A549 (cell line): Measurements from ENCODE around the gene ZNF398. TPM values are rescaled to one million over a fixed set of nuclear protein-coding genes. Genes with fewer than 3 reads are reported as not detected.
A peak's percentile ranks its signal among the peaks of the same experiment; 100 is the strongest.

ENCODE experiments used
- ATAC-seq, 2 experiments: fragments of 200-7000 bp in 1 of 2; fragments of >200 bp in 1 of 2; cut with Nextera tagmentation in 1 of 2; cut with Tn5 transposase in 1 of 2; 3 replicates each; pipeline versions ENCODE4 v1.8.0 to v1.9.1; 2018 to 2020; ENCODE audit warnings: mild to moderate bottlenecking in 1 of 2, moderate library complexity in 1 of 2
- CTCF ChIA-PET: fragments of 300-600 bp; sonication (Branson Sonifier 250); formaldehyde crosslinking; extraction: SDS; loops from one replicate; lab custom pipeline; 2021; ENCODE audit warnings: antibody characterized with exemption, inconsistent platforms; lab: Yijun Ruan, JAX
- POLR2A ChIA-PET: fragments of 350-600 bp; formaldehyde crosslinking; extraction: SDS; loops from one replicate; lab custom pipeline; 2021; ENCODE audit warnings: antibody characterized with exemption, inconsistent platforms; lab: Yijun Ruan, JAX
- DNase-seq, 2 experiments: peaks; one replicate each; pipeline versions ENCODE4 v3.0.0 to v3.0.0-alpha.2; 2011 to 2016; ENCODE audit warnings: low read depth in 1 of 2, low spot score in 1 of 2
- FAIRE-seq: peaks from 2 replicates; lab custom pipeline; 2011; peaks lifted over from hg19 to GRCh38; lab: Jason Lieb, UNC
- H3K27ac ChIP-seq, 2 experiments: fragments of >200 bp; sonication (Bioruptor Twin); formaldehyde crosslinking; 3 replicates each; pipeline ENCODE4 v1.5.1; 2016 to 2017
- H3K4me1 ChIP-seq: fragments of >200 bp; sonication (Bioruptor Twin); formaldehyde crosslinking; 3 replicates; pipeline ENCODE4 v1.6.1; 2016
- H3K4me2 ChIP-seq: fragments of >200 bp; sonication (Bioruptor Twin); formaldehyde crosslinking; 3 replicates; pipeline ENCODE4 v1.6.1; 2016
- H3K4me3 ChIP-seq: fragments of >200 bp; sonication (Bioruptor Twin); formaldehyde crosslinking; 3 replicates; pipeline ENCODE4 v1.5.1; 2016
- H3K9me3 ChIP-seq: fragments of >200 bp; sonication (Bioruptor Twin); formaldehyde crosslinking; 3 replicates; pipeline ENCODE4 v1.6.1; 2016
- CBX2 ChIP-seq: fragments of 200-600 bp; sonication (generic); IDR thresholded peaks from 2 replicates; pipeline ENCODE4 v1.6.1; 2016; ENCODE audit warnings: low read depth, mild to moderate bottlenecking, borderline replicate concordance
- CEBPB ChIP-seq, 2 experiments: fragments of >200 bp in 1 of 2; sonication (Bioruptor Twin) in 1 of 2; formaldehyde crosslinking in 1 of 2; IDR thresholded peaks; 2 replicates each; pipeline ENCODE4 v1.6.1; 2012 to 2016
- CHD4 ChIP-seq: fragments of 200-600 bp; sonication (generic); IDR thresholded peaks from 2 replicates; pipeline ENCODE4 v1.6.1; 2016; ENCODE audit warnings: antibody characterized with exemption, mild to moderate bottlenecking, borderline replicate concordance
- EP300 ChIP-seq, 2 experiments: fragments of >200 bp; sonication (Bioruptor Twin); formaldehyde crosslinking; IDR thresholded peaks; 2 replicates in 1 of 2; 3 replicates in 1 of 2; pipeline ENCODE4 v1.6.1; 2016 to 2017
- ESRRA ChIP-seq: fragments of 150-350 bp; IDR thresholded peaks from 2 replicates; pipeline ENCODE4 v1.6.1; 2014; ENCODE audit warnings: mild to moderate bottlenecking, low read length, borderline replicate concordance
- FOSB ChIP-seq: fragments of 250-450 bp; sonication (Bioruptor Pico); IDR thresholded peaks from 2 replicates; pipeline ENCODE4 v1.5.0; 2020; ENCODE audit warnings: mild to moderate bottlenecking, moderate library complexity
- FOSL2 ChIP-seq, 2 experiments: fragments of 450-650 bp in 1 of 2; fragments of >200 bp in 1 of 2; sonication (Bioruptor Twin) in 1 of 2; formaldehyde crosslinking; IDR thresholded peaks; 2 replicates each; pipeline versions ENCODE4 v1.5.0 to v1.6.1; 2016 to 2020; ENCODE audit warnings: mild to moderate bottlenecking in 1 of 2, moderate library complexity in 1 of 2
- FOXS1 ChIP-seq: fragments of 250-450 bp; sonication (Bioruptor Pico); IDR thresholded peaks from 2 replicates; pipeline ENCODE4 v1.5.0; 2020; ENCODE audit warnings: mild to moderate bottlenecking, moderate library complexity
- HDAC2 ChIP-seq: fragments of 200-600 bp; sonication (generic); IDR thresholded peaks from 2 replicates; pipeline ENCODE4 v1.6.1; 2016
- HEYL ChIP-seq: fragments of 250-450 bp; sonication (Bioruptor Pico); IDR thresholded peaks from 2 replicates; pipeline ENCODE4 v1.8.0; 2021; ENCODE audit warnings: mild to moderate bottlenecking, moderate library complexity
- HOXB5 ChIP-seq: fragments of 250-450 bp; sonication (Bioruptor Pico); IDR thresholded peaks from 2 replicates; pipeline ENCODE4 v1.5.0; 2020; ENCODE audit warnings: mild to moderate bottlenecking, moderate library complexity
- JUN ChIP-seq, 2 experiments: fragments of >200 bp; sonication (Bioruptor Twin); formaldehyde crosslinking; IDR thresholded peaks; 2 replicates in 1 of 2; 3 replicates in 1 of 2; pipeline ENCODE4 v1.6.1; 2016 to 2017
- JUNB ChIP-seq: fragments of >200 bp; sonication (Bioruptor Twin); formaldehyde crosslinking; IDR thresholded peaks from 2 replicates; pipeline ENCODE4 v1.6.1; 2016
- KDM1A ChIP-seq: fragments of 200-600 bp; sonication (generic); IDR thresholded peaks from 2 replicates; pipeline ENCODE4 v1.6.1; 2016; ENCODE audit warnings: low read depth, mild to moderate bottlenecking
- MAFK ChIP-seq: fragments of 450-650 bp; IDR thresholded peaks from 2 replicates; pipeline ENCODE4 v1.6.1; 2014; ENCODE audit not compliant: partially characterized antibody
- MAX ChIP-seq: IDR thresholded peaks from 2 replicates; pipeline ENCODE4 v1.6.1; 2012
- MAZ ChIP-seq: fragments of 150-350 bp; IDR thresholded peaks from 2 replicates; pipeline ENCODE4 v1.6.1; 2014; ENCODE audit warnings: antibody characterized with exemption, low read depth, low read length, borderline replicate concordance
- NFE2L2 ChIP-seq: fragments of 150-350 bp; conservative IDR thresholded peaks from 2 replicates; pipeline ENCODE4 v1.6.1; 2014; ENCODE audit warnings: low read length
- NPAS2 ChIP-seq: fragments of 250-450 bp; sonication (Bioruptor Pico); IDR thresholded peaks from 2 replicates; pipeline ENCODE4 v1.8.0; 2022; ENCODE audit warnings: mild to moderate bottlenecking, moderate library complexity, borderline replicate concordance
- POLR2A ChIP-seq: IDR thresholded peaks from 2 replicates; pipeline ENCODE4 v1.6.1; 2012; ENCODE audit warnings: mild to moderate bottlenecking, low read length
- SMC3 ChIP-seq: fragments of >200 bp; sonication (Bioruptor Twin); formaldehyde crosslinking; IDR thresholded peaks from 3 replicates; pipeline ENCODE4 v1.6.1; 2018; ENCODE audit warnings: inconsistent platforms
- SREBF2 ChIP-seq: fragments of 450-650 bp; IDR thresholded peaks from 2 replicates; pipeline ENCODE4 v1.6.1; 2014; ENCODE audit warnings: mild to moderate bottlenecking, moderate library complexity
- TP53 ChIP-seq: fragments of 250-450 bp; sonication (Bioruptor Pico); IDR thresholded peaks from 2 replicates; pipeline ENCODE4 v1.5.0; 2021; ENCODE audit warnings: mild to moderate bottlenecking, moderate library complexity
- ZC3H11A ChIP-seq: fragments of 450-650 bp; IDR thresholded peaks from 2 replicates; pipeline ENCODE4 v1.6.1; 2014; ENCODE audit warnings: antibody characterized with exemption, mild to moderate bottlenecking
- ZFP36 ChIP-seq: fragments of 450-650 bp; IDR thresholded peaks from 2 replicates; pipeline ENCODE4 v1.6.1; 2014; ENCODE audit warnings: borderline replicate concordance; ENCODE audit not compliant: partially characterized antibody
- ZNF302 ChIP-seq: fragments of 250-450 bp; sonication (Bioruptor Pico); IDR thresholded peaks from 2 replicates; pipeline ENCODE4 v1.9.0; 2021; ENCODE audit warnings: inconsistent platforms, mild to moderate bottlenecking, moderate library complexity
- WGBS: methylation state at CpG from one replicate; pipeline ENCODE4 v1.1.6; 2017; ENCODE audit errors: missing lambda C conversion rate; 5-methylcytosine and 5-hydroxymethylcytosine counted together
- polyA plus RNA-seq, 4 experiments: library from polyadenylated mRNA; depleted of rRNA in 3 of 4; stranded (reverse); fragments of >200 nt; fragmentation: RNase III in 1 of 4; extraction: RNeasy Plus Mini Kit Qiagen cat#74134 plus additional on column Dnase treatment in 1 of 4; gene quantifications; 2 replicates in 3 of 4; 3 replicates in 1 of 4; pipeline ENCODE4 v1.2.3, GENCODE V29; 2011 to 2017
- TF ChIP-seq, protein P1 (sequence below): fragments of 200-600 bp; sonication (generic); IDR thresholded peaks from 2 replicates; pipeline ENCODE4 v1.6.1; 2016; ENCODE audit warnings: antibody characterized with exemption, mild to moderate bottlenecking, moderate library complexity
- TF ChIP-seq, protein P2 (sequence below): fragments of 250-450 bp; sonication (Bioruptor Pico); IDR thresholded peaks from 2 replicates; pipeline ENCODE4 v1.5.0; 2021; ENCODE audit warnings: mild to moderate bottlenecking, moderate library complexity, borderline replicate concordance
- TF ChIP-seq, protein P3 (sequence below): fragments of >200 bp; sonication (Bioruptor Twin); formaldehyde crosslinking; IDR thresholded peaks from 3 replicates; pipeline ENCODE4 v1.5.1; 2016

Gene ZNF398
- polyA plus RNA-seq, 2 of the 4 experiments (the other 2 are of a cell fraction) = 6.6 to 8.1 TPM

DNA sequence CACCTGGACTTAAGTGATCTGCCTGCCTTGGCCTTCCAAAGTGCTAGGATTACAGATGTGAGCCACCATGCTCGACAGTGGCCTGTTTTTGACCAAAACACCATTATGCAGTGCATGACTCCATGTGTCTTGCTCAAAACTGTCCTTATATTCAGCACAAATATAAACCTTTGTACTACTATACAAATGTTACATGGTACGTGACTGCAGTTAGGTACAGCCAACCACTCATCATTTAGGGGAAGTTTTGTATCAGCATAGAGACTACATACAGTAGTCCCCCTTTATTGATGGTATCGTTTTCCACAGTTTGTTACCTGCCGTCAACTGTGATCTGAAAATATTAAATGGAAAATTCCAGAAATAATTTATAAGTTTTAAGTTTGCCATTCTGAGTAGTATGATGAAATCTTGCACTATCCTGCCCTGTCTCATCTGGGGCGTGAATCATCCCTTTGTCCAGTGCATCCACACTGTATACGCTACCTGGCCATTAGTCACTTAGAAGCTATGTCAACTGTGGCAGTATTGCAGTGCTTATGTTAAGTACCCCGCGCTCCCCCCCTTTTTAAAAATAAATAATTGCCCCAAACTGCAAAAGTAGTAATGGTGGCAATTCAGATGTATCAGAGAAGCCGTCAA, 24.8 kb downstream of the ZNF398 start:
- no peak for FAIRE-seq
- H3K4me1 ChIP-seq = peaks cover 19% of the 10 kb centered on the region
- peak; percentile 33 to 66 for DNase-seq

DNA sequence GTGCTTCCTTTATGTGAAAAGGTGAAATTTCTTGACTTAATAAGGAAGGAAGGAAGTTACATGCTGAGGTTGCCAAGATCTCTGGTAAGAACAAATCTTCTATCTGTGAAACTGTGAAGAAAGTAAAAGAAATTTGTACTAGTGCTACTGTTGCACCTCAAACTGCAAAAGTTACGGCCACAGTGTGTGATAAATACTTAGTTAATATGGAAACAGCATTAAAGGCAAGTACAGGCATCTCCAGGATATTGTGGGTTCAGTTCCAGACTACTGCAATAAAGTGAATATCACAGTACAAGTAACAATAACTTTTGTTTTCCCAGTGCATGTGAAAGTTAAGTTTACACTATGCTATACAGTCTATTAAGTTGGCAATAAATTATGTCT, 25.3 kb downstream of the ZNF398 start:
- no peak overlapping the region for H3K4me3 ChIP-seq
- TF ChIP-seq TP53 (CRISPR knock-in tag) (no peak), MAX (no peak), FOXS1 (no peak), CHD4 (no peak), ZFP36 (no peak), MAZ (no peak), NPAS2 (CRISPR knock-in tag) (no peak), ZNF302 (CRISPR knock-in tag) (no peak), SMC3 (no peak), FOSB (CRISPR knock-in tag) (no peak), CBX2 (no peak), HEYL (CRISPR knock-in tag) (no peak)
- TF ChIP-seq, protein P1, sequence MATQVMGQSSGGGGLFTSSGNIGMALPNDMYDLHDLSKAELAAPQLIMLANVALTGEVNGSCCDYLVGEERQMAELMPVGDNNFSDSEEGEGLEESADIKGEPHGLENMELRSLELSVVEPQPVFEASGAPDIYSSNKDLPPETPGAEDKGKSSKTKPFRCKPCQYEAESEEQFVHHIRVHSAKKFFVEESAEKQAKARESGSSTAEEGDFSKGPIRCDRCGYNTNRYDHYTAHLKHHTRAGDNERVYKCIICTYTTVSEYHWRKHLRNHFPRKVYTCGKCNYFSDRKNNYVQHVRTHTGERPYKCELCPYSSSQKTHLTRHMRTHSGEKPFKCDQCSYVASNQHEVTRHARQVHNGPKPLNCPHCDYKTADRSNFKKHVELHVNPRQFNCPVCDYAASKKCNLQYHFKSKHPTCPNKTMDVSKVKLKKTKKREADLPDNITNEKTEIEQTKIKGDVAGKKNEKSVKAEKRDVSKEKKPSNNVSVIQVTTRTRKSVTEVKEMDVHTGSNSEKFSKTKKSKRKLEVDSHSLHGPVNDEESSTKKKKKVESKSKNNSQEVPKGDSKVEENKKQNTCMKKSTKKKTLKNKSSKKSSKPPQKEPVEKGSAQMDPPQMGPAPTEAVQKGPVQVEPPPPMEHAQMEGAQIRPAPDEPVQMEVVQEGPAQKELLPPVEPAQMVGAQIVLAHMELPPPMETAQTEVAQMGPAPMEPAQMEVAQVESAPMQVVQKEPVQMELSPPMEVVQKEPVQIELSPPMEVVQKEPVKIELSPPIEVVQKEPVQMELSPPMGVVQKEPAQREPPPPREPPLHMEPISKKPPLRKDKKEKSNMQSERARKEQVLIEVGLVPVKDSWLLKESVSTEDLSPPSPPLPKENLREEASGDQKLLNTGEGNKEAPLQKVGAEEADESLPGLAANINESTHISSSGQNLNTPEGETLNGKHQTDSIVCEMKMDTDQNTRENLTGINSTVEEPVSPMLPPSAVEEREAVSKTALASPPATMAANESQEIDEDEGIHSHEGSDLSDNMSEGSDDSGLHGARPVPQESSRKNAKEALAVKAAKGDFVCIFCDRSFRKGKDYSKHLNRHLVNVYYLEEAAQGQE = no peak

More for the DNA sequence above, 24.8 kb downstream of the ZNF398 start:
- ChIA-PET CTCF (no interaction called here), POLR2A (interaction anchor here (0.7 kb wide), 1 partner anchor 25 kb away, joined by 3 read pairs; the partner anchor contains the start of gene ZNF398)
- Histone ChIP-seq H3K27ac (peak overlapping the region; percentile 86), H3K4me2 (peak overlapping the region; percentile 43), H3K9me3 (no peaks in the 10 kb centered on the region), H3K4me3 (no peak overlapping the region)
- peak; percentile 88 to 100 for ATAC-seq
- TF ChIP-seq POLR2A (no peak), EP300 (IDR thresholded peaks at IDR 0.05) (0 out of 5 replicates have a peak, but pooled peaks of 1 of the 2 experiments have one; percentile 21), HEYL (CRISPR knock-in tag) (no peak), FOSL2 (IDR thresholded peaks at IDR 0.05) (peak; percentile 64; the same call in 1 of the 2 replicates), FOSL2 (CRISPR knock-in tag; IDR thresholded peaks at IDR 0.05) (peak; percentile 59), HDAC2 (no peak), SREBF2 (no peak), CEBPB (IDR thresholded peaks at IDR 0.05) (peak; percentile 38 to 45; a peak in 3 of 4 replicates), NFE2L2 (no peak), ZC3H11A (no peak), ZFP36 (no peak), HOXB5 (no peak), MAX (0 out of 2 replicates have a peak, but pooled peaks have one; percentile 16), JUNB (peak; percentile 39), ESRRA (no peak), MAFK (no peak), KDM1A (no peak), JUN (IDR thresholded peaks at IDR 0.05) (peak in 1 of 2 experiments; percentile 38; a peak in 1 of 5 replicates)
- TF ChIP-seq, protein P2, sequence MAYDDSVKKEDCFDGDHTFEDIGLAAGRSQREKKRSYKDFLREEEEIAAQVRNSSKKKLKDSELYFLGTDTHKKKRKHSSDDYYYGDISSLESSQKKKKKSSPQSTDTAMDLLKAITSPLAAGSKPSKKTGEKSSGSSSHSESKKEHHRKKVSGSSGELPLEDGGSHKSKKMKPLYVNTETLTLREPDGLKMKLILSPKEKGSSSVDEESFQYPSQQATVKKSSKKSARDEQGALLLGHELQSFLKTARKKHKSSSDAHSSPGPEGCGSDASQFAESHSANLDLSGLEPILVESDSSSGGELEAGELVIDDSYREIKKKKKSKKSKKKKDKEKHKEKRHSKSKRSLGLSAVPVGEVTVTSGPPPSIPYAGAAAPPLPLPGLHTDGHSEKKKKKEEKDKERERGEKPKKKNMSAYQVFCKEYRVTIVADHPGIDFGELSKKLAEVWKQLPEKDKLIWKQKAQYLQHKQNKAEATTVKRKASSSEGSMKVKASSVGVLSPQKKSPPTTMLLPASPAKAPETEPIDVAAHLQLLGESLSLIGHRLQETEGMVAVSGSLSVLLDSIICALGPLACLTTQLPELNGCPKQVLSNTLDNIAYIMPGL (CRISPR knock-in tag) = no peak
- TF ChIP-seq, protein P3, sequence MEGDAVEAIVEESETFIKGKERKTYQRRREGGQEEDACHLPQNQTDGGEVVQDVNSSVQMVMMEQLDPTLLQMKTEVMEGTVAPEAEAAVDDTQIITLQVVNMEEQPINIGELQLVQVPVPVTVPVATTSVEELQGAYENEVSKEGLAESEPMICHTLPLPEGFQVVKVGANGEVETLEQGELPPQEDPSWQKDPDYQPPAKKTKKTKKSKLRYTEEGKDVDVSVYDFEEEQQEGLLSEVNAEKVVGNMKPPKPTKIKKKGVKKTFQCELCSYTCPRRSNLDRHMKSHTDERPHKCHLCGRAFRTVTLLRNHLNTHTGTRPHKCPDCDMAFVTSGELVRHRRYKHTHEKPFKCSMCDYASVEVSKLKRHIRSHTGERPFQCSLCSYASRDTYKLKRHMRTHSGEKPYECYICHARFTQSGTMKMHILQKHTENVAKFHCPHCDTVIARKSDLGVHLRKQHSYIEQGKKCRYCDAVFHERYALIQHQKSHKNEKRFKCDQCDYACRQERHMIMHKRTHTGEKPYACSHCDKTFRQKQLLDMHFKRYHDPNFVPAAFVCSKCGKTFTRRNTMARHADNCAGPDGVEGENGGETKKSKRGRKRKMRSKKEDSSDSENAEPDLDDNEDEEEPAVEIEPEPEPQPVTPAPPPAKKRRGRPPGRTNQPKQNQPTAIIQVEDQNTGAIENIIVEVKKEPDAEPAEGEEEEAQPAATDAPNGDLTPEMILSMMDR = no peak
- 67% methylated on average over 9 of the region's 9 CpGs for WGBS

More for the DNA sequence above, 25.3 kb downstream of the ZNF398 start:
- ATAC-seq (no peak), FAIRE-seq (no peak), DNase-seq (no peak)
- Histone ChIP-seq H3K4me2 (peak overlapping the region; percentile 43), H3K9me3 (no peaks in the 10 kb centered on the region), H3K4me1 (peaks cover 19% of the 10 kb centered on the region), H3K27ac (peak overlapping the region; percentile 86)
- ChIA-PET CTCF (no interaction called here), POLR2A (interaction anchor here (0.7 kb wide), 1 partner anchor 25 kb away, joined by 3 read pairs; the partner anchor contains the start of gene ZNF398)
- WGBS = 88% methylated on average over 1 of the region's 1 CpG
